NCI-H345 treated with DMSO at 0.1 percent for 48 hours (cell line): ENCODE results near the gene SGCG.

ENCODE experiments used
- DNase-seq: peaks from one replicate; lab custom pipeline; 2025; ENCODE audit not compliant: unreplicated experiment; lab: John Stamatoyannopoulos, UW

SGCG gene

GRCh38 chr13:23323946-23324709 lies 143.3 kb downstream of the SGCG start:
- DNase-seq, result no peak

GRCh38 chr13:23325191-23325590 lies 144.4 kb downstream of the SGCG start:
- DNase-seq, result no peak

DNA sequence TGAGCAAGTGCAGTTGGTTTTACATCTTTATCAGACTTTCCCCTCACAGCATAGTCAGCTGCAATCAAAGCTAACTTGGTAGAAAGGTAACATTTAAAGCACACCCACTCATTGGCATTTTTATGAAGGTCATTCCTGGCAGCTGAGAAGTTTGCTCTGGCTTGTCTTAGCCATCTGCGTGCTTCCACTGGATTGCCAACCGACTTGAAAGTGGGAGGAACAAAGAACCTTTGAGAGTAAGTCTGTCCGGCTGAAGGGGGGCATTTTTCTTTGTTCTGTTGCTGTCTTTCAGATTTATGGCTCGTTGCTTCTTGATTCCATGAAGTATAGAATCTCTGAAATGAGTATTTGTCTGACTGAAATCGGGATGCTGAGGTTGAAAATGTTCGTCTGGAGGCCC lies 149.6 kb downstream of the SGCG start:
- no peak for DNase-seq

GRCh38 chr13:23339225-23339624 lies 158.4 kb downstream of the SGCG start:
- DNase-seq, result no peak

GRCh38 chr13:23344931-23345595 lies 164.3 kb downstream of the SGCG start:
- no peak for DNase-seq

DNA sequence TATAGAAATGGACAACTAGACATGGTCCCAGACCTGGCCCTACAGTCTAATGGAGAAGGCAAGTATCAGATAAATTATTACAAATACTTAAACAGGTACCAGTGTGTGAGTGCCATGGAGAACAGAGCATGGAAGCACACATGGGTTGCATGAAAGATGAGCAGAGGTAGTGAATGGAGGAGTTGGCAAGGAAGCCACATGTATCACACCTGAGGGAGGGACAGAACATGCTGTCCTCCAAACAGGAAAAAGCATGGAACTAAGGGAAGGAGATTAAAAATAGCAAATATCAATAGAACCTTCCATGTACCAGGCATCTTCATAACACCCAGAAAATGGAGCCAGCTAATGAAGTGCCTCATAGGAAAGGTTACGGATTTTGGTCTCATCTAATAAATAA lies 166.8 kb downstream of the SGCG start:
- DNase-seq, result no peak

- DNase-seq, result no peak
Observed at GRCh38 chr13:23348262-23349127, 167.7 kb downstream of the SGCG start.

DNA sequence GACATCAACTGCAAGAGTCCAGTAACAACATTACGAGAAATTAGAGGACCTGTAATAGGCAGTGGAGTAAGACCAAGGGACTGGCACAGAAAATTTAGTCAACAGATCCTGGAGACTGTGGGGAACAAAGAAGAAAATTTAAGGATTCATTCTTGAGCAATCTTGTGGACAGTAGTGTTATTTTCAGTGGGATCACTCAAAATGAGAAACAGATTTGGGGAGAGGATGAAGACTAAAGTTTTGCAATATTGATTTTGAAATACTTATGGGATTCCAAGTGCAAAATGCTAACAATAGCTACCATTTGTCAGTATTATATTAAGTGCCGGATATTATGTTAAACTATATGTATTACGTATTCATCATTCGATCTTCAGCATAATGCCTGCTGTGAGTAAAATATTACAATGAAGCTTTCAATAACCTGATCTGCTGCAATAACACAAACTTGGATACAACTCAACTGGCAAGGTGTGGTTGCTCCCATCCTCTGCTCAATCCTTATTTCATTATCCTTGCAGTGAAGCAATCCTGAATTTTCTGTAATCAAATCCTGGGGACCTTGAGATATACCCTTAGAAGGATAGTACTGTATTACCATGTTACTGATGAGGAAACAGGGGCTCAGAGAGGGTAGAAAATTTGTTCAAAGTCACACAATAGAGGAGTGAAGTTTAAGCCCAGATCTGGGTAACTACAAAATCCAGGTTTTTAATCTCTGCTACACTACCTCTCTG lies 168.6 kb downstream of the SGCG start:
- no peak for DNase-seq

GRCh38 chr13:23350009-23350408 lies 169.2 kb downstream of the SGCG start:
- no peak for DNase-seq

DNA sequence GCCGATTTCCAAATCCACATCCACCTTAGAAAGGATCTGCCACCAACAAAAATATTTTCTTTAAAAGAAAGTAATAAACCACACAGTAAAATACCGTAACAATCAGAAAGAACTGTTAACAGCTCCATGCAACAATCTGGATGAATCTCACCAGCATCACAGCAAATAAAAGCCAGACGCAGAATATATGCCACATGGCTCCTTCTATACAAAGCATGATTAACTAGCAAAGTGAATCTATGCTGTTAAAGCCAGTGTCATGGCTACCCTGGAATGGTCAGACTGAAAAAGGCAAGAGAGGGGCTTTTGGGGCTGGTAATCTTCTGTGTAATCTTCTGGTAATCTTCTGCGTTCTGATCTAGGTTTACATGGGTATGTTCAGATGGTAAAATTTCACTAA lies 171.4 kb downstream of the SGCG start:
- no peak for DNase-seq

DNA sequence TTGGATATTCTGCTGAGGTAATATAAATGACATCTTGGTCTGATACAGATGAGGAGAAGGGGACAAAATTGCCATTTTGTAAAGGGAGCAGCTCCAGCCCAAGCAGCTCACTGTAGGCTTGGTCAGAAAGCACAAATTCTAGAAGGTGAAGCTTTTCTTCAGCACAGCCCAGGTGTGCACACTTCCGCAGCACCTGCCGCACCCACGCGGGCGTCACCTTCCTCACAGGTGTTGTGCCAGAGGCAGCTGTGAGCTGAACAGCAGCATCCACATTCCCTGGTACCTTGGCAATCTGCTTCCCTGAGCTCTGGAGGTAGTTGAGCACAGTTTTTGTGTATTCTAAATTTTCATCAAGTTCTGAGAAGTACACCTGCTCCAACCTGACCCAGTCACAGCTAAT lies 173.7 kb downstream of the SGCG start:
- DNase-seq, result no peak

DNA sequence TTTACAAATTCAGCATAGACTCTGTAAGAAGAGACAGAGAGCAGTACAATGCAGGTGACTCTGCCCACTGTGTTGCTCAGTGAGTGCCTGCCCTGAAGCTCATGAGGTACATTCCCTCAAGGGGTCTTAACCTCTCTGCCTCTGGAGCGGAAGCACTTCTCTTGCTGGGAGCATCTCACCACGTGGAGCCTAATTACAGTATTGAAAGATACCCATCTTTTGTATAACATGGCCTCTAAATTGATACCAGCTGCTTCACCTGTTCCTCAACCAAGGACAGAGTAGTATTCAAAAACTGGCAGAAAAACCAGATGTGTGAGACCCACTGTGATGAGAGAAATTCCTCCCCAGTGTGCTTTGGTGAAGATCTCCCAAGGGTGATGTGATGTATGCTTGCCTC lies 175.6 kb downstream of the SGCG start:
- no peak for DNase-seq

DNA sequence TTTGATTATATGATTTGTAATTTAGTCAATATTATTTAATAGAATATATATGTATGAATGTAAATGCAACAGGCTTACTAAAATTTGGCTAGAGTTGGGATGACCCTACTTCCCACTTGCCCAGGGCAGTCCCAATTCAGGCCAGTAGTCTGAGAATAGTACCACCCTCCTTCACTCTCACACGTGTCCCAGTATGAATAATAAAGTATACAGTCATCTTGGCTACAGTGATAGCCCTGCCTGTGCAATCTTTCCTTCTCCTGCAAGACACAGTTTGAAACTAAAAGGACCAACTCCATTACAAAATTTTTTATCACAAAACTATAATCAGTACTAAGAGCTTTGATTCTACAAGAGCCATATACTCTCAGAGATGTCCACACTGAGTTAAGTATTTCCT lies 176.6 kb downstream of the SGCG start:
- no peak for DNase-seq

- DNase-seq, result no peak
Observed at GRCh38 chr13:23359882-23360281, 179.1 kb downstream of the SGCG start.

DNA sequence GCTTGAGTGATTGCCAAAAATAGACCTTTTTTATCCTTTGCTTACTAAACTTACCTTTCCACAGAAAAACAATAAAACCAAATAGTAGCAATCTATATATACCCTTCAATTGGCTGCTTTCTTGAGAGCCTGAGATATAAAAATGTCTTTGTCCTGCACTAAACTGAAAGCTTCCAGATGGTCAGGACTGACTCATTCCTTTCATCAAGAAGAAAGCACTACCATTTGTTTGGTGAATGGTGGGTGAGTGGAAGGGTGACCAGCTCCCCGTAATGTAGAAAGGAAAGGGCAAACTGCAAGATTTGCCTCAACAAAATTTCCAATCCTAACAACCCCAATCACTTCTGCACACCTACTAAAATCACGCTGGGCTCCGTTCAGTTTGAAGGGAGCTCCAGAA lies 184.9 kb downstream of the SGCG start:
- no peak for DNase-seq

- no peak for DNase-seq
Observed at GRCh38 chr13:23367907-23368306, 187.1 kb downstream of the SGCG start.

DNA sequence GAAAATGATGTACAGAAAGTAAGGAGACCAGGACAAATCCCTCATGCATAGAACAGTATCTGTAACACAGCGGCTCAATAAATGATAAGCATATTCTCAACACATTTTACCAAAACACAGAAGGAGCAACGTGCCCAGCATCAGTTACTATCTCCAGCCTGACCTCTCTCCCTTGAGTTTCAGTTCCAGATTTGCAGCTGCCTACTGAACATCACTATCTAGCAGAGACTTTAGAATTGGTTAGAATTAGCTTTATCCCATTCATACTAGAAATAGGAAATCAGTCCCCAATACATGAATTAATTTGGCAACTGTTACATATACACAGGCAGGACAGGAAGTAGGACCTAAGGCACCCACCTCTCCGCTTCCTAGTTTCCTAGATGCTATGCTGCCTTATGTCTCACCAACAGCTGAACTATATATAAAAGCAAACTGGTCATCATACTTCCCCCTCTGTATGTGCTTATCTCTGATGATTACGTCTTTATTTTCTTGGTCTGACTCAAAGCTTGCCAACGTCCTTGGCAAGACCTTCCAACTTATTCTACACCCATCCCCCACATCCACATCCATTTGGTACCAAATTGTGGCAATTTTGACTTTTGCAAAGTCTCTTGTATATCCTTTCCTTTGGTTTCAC lies 191.6 kb downstream of the SGCG start:
- DNase-seq, result no peak
